H9 (cell line): ENCODE results near the gene HOXA1. TPM values are rescaled to one million over a fixed set of nuclear protein-coding genes. Genes with fewer than 3 reads are reported as not detected.

Source experiments
- DNase-seq: peaks from one replicate; pipeline ENCODE4 v3.0.0-alpha.2; 2017
- H2AFZ ChIP-seq: one replicate; pipeline ENCODE4 v1.6.1; 2013; ENCODE audit warnings: mild to moderate bottlenecking, low read length, control low read depth, moderate library complexity
- H2AK5ac ChIP-seq: 2 replicates; pipeline ENCODE4 v1.6.1; 2013; ENCODE audit warnings: low read length, control low read depth, mixed read lengths; ENCODE audit not compliant: insufficient read length
- H2BK120ac ChIP-seq: one replicate; pipeline ENCODE4 v1.6.1; 2013; ENCODE audit warnings: low read depth, mild to moderate bottlenecking, low read length, control low read depth, inconsistent platforms; ENCODE audit not compliant: poor library complexity, severe bottlenecking
- H2BK12ac ChIP-seq: 2 replicates; pipeline ENCODE4 v1.6.1; 2013; ENCODE audit warnings: low read length, control low read depth, mixed read lengths, low read depth; ENCODE audit not compliant: insufficient read length
- H2BK15ac ChIP-seq: 2 replicates; pipeline ENCODE4 v1.6.1; 2013; ENCODE audit warnings: low read depth, low read length, control low read depth
- H2BK20ac ChIP-seq: one replicate; pipeline ENCODE4 v1.6.1; 2013; ENCODE audit warnings: low read depth, mild to moderate bottlenecking, low read length, control low read depth, inconsistent platforms; ENCODE audit not compliant: poor library complexity, severe bottlenecking
- H2BK5ac ChIP-seq: 2 replicates; pipeline ENCODE4 v1.6.1; 2013; ENCODE audit warnings: low read length, control low read depth, mixed read lengths; ENCODE audit not compliant: insufficient read length
- H3K14ac ChIP-seq: 2 replicates; pipeline ENCODE4 v1.6.1; 2013; ENCODE audit warnings: low read length, control low read depth; ENCODE audit not compliant: insufficient read depth
- H3K18ac ChIP-seq: 2 replicates; pipeline ENCODE4 v1.6.1; 2013; ENCODE audit warnings: low read depth, mild to moderate bottlenecking, mixed read lengths, low read length, control low read depth; ENCODE audit not compliant: insufficient read length
- H3K23ac ChIP-seq: 2 replicates; pipeline ENCODE4 v1.6.1; 2013; ENCODE audit warnings: low read length, control low read depth, mixed read lengths, low read depth; ENCODE audit not compliant: insufficient read length
- H3K23me2 ChIP-seq: 2 replicates; pipeline ENCODE4 v1.6.1; 2013; ENCODE audit warnings: low read depth, mild to moderate bottlenecking, mixed read lengths, low read length, control low read depth; ENCODE audit not compliant: insufficient read length, poor library complexity, severe bottlenecking
- H3K27ac ChIP-seq: 2 replicates; pipeline ENCODE4 v1.5.1; 2013; ENCODE audit warnings: low read length, control low read depth, mixed read lengths, low read depth; ENCODE audit not compliant: insufficient read length
- H3K27me3 ChIP-seq: 2 replicates; pipeline ENCODE4 v1.6.1; 2013; ENCODE audit warnings: low read length, control low read depth, inconsistent platforms; ENCODE audit not compliant: insufficient read depth
- H3K4ac ChIP-seq: 2 replicates; pipeline ENCODE4 v1.6.1; 2013; ENCODE audit warnings: low read depth, mild to moderate bottlenecking, control low read depth, inconsistent platforms, low read length, moderate library complexity
- H3K4me1 ChIP-seq: 2 replicates; pipeline ENCODE4 v1.6.1; 2013; ENCODE audit warnings: low read length, control low read depth, inconsistent platforms; ENCODE audit not compliant: insufficient read depth
- H3K4me2 ChIP-seq: 2 replicates; pipeline ENCODE4 v1.6.1; 2013; ENCODE audit warnings: low read length, control low read depth, mixed read lengths; ENCODE audit not compliant: insufficient read length, insufficient read depth
- H3K56ac ChIP-seq: 2 replicates; pipeline ENCODE4 v1.6.1; 2013; ENCODE audit warnings: low read depth, mild to moderate bottlenecking, mixed read lengths, low read length, control low read depth; ENCODE audit not compliant: insufficient read length
- H3K79me1 ChIP-seq: 2 replicates; pipeline ENCODE4 v1.6.1; 2013; ENCODE audit warnings: low read depth, mild to moderate bottlenecking, moderate library complexity, low read length, control low read depth, inconsistent platforms; ENCODE audit not compliant: insufficient read depth, poor library complexity, severe bottlenecking
- H3K79me2 ChIP-seq: 2 replicates; pipeline ENCODE4 v1.6.1; 2013; ENCODE audit warnings: low read length, control low read depth, inconsistent platforms; ENCODE audit not compliant: insufficient read depth
- H3K9ac ChIP-seq: 2 replicates; pipeline ENCODE4 v1.6.1; 2013; ENCODE audit warnings: low read length, control low read depth, mixed read lengths; ENCODE audit not compliant: insufficient read length; ENCODE audit errors: extremely low read depth
- H3K9me3 ChIP-seq: one replicate; pipeline ENCODE4 v1.6.1; 2013; ENCODE audit warnings: low read depth, low read length, inconsistent platforms; ENCODE audit not compliant: control insufficient read depth
- H3T11ph ChIP-seq: one replicate; pipeline ENCODE4 v1.6.1; 2013; ENCODE audit warnings: mild to moderate bottlenecking, low read length, control low read depth, inconsistent platforms
- H4K20me1 ChIP-seq: one replicate; pipeline ENCODE4 v1.6.1; 2013; ENCODE audit not compliant: control insufficient read depth, insufficient read length, insufficient read depth
- H4K5ac ChIP-seq: 2 replicates; pipeline ENCODE4 v1.6.1; 2013; ENCODE audit warnings: low read depth, mild to moderate bottlenecking, mixed read lengths, low read length, control low read depth; ENCODE audit not compliant: insufficient read length
- H4K8ac ChIP-seq: replicated peaks from 2 replicates; pipeline ENCODE4 v1.6.1; 2013; ENCODE audit warnings: low read length, control low read depth, mixed read lengths, low read depth; ENCODE audit not compliant: insufficient read length
- H4K91ac ChIP-seq: 2 replicates; pipeline ENCODE4 v1.6.1; 2013; ENCODE audit warnings: low read depth, mild to moderate bottlenecking, moderate library complexity, mixed read lengths, low read length, control low read depth; ENCODE audit not compliant: insufficient read length
- H3K27ac Mint-ChIP-seq, 3 experiments: 2 replicates in 2 of 3; 3 replicates in 1 of 3; pipeline ENCODE4 v1.8.0; 2020 to 2021; ENCODE audit warnings: mixed read lengths in 3 of 3, mild to moderate bottlenecking in 1 of 3, moderate library complexity in 1 of 3
- H3K27me3 Mint-ChIP-seq: 2 replicates; pipeline ENCODE4 v1.8.0; 2021; ENCODE audit warnings: low read depth, mild to moderate bottlenecking, moderate library complexity, mixed read lengths
- H3K36me3 Mint-ChIP-seq, 3 experiments: 2 replicates in 2 of 3; 3 replicates in 1 of 3; pipeline ENCODE4 v1.8.0; 2020 to 2021; ENCODE audit warnings: low read depth in 3 of 3, mixed read lengths in 3 of 3; ENCODE audit not compliant: insufficient read depth in 1 of 3
- H3K4me1 Mint-ChIP-seq, 2 experiments: 2 replicates each; pipeline ENCODE4 v1.8.0; 2020; ENCODE audit warnings: mixed read lengths in 2 of 2
- H3K4me3 Mint-ChIP-seq, 2 experiments: 2 replicates in 1 of 2; 3 replicates in 1 of 2; pipeline ENCODE4 v1.8.0; 2020 to 2021; ENCODE audit warnings: mild to moderate bottlenecking in 2 of 2, mixed read lengths in 2 of 2, moderate library complexity in 1 of 2
- H3K9me3 Mint-ChIP-seq, 2 experiments: 2 replicates in 1 of 2; 3 replicates in 1 of 2; pipeline ENCODE4 v1.8.0; 2020; ENCODE audit warnings: mild to moderate bottlenecking in 2 of 2, mixed read lengths in 2 of 2, moderate library complexity in 1 of 2
- WGBS: extraction: QIAGEN DNeasy Blood & Tissue Kit; methylation state at CpG from one replicate; pipeline ENCODE4 v1.1.7; 2013; ENCODE audit warnings: missing lambda C conversion rate, low lambda C conversion rate, mixed read lengths; ENCODE audit not compliant: insufficient read length; ENCODE audit errors: extremely low coverage; 5-methylcytosine and 5-hydroxymethylcytosine counted together
- total RNA-seq: library from RNA; stranded (reverse); gene quantifications from 2 replicates; pipeline ENCODE4 v1.2.1, GENCODE V29; 2021
- TF ChIP-seq, protein P1 (sequence below): fragments of 200-600 bp; sonication (generic); conservative IDR thresholded peaks from 3 replicates; pipeline ENCODE4 v1.8.0; 2021; ENCODE audit warnings: antibody characterized with exemption, mild to moderate bottlenecking

The HOXA1 gene
- total RNA-seq, 1 experiment from 2014 or later, result not detected

DNA sequence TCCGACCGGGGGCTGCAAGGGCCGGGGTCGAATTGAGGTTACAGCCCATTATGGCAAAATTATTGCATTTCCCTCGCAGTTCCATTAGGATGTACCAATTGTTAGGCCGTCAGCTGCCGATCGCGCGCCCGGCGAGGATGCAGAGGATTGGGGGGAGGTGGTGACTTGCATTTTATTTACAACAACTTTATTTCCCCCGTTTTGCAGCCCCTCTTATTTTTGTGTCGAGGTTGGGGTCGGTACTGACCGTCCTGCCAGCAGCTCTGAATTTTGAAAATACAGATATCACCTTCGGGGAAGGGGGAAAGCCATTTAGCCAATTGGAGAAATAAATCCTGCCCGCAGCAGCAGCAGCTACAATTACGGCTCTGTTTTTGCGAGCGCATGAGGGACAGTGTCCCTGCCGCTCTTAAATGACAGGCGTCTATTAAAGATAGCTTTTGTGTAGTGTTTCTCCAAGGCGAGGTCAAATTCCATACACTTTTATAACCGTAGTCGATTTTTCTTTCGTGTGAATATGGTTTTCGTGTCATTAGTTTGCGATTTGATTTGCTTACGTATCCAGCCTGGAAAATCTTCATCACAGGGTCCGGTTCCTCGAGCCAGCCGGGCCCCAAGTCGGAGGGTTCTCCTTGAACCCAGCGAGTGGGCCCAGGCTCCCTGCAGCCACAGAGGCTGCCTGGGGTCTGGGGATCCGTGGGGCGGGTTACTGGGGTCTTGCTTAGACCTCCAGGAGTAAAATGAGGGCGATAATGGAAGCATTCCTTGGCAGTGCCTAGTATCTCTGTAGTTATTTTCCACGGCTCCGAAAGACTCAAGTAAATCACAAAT is 48.4 kb upstream of the HOXA1 start:
- H3K36me3 Mint-ChIP-seq, result no peaks in the 10 kb centered on the region; a peak in 3 of 7 replicates
- WGBS, result no CpG with 5 or more reads among the region's 40 CpGs
- no peaks in the 10 kb centered on the region for H3K79me1 ChIP-seq
- H4K8ac ChIP-seq, result no peak overlapping the region
- H2BK20ac ChIP-seq, result no peak overlapping the region
- H4K20me1 ChIP-seq, result no peaks in the 10 kb centered on the region
- H3K23me2 ChIP-seq, result peaks cover 14% of the 10 kb centered on the region
- H3K4me3 Mint-ChIP-seq, result no peak overlapping the region; a peak in 1 of 5 replicates
- no peak overlapping the region for H4K91ac ChIP-seq
- no peak overlapping the region for H3K14ac ChIP-seq
- no peak overlapping the region for H2BK5ac ChIP-seq
- no peak overlapping the region for H2AFZ ChIP-seq
- H3K18ac ChIP-seq, result no peak overlapping the region
- no peak overlapping the region for H3K56ac ChIP-seq
- H3K27ac Mint-ChIP-seq, result no peak overlapping the region
- no peak overlapping the region for H2BK15ac ChIP-seq
- no peak overlapping the region for H3K27ac ChIP-seq
- peaks cover 100% of the 10 kb centered on the region for H3K27me3 Mint-ChIP-seq
- H3K4me1 Mint-ChIP-seq, result peaks cover 5 to 25% of the 10 kb centered on the region in 2 experiments
- no peaks in the 10 kb centered on the region for H3K4me1 ChIP-seq
- H3K9ac ChIP-seq, result no peak overlapping the region
- H4K5ac ChIP-seq, result no peak overlapping the region
- peaks cover 97% of the 10 kb centered on the region for H3K27me3 ChIP-seq
- H3K9me3 Mint-ChIP-seq, result peaks cover 16 to 28% of the 10 kb centered on the region in 2 experiments
- no peak overlapping the region for H2BK120ac ChIP-seq
- TF ChIP-seq, protein P1, sequence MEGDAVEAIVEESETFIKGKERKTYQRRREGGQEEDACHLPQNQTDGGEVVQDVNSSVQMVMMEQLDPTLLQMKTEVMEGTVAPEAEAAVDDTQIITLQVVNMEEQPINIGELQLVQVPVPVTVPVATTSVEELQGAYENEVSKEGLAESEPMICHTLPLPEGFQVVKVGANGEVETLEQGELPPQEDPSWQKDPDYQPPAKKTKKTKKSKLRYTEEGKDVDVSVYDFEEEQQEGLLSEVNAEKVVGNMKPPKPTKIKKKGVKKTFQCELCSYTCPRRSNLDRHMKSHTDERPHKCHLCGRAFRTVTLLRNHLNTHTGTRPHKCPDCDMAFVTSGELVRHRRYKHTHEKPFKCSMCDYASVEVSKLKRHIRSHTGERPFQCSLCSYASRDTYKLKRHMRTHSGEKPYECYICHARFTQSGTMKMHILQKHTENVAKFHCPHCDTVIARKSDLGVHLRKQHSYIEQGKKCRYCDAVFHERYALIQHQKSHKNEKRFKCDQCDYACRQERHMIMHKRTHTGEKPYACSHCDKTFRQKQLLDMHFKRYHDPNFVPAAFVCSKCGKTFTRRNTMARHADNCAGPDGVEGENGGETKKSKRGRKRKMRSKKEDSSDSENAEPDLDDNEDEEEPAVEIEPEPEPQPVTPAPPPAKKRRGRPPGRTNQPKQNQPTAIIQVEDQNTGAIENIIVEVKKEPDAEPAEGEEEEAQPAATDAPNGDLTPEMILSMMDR, result no peak
- H3K23ac ChIP-seq, result no peak overlapping the region
- H3K4ac ChIP-seq, result no peak overlapping the region
- H3T11ph ChIP-seq, result no peak overlapping the region
- H2BK12ac ChIP-seq, result no peak overlapping the region
- H2AK5ac ChIP-seq, result no peak overlapping the region
- no peaks in the 10 kb centered on the region for H3K79me2 ChIP-seq
- no peak for DNase-seq
- H3K4me2 ChIP-seq, result peak overlapping the region; percentile 65
- no peaks in the 10 kb centered on the region for H3K9me3 ChIP-seq
